HepG2 (cell line): ENCODE results near the gene SDK2.

Experiments used
- EZH2 ChIP-seq: conservative IDR thresholded peaks from 2 replicates; pipeline ENCODE4 v1.6.1; 2012; ENCODE audit warnings: mild to moderate bottlenecking, low read depth, low read length, moderate library complexity
- GABPA ChIP-seq, 2 experiments: IDR thresholded peaks; 2 replicates each; pipeline ENCODE4 v1.6.1; 2011 to 2016; ENCODE audit warnings: low read depth in 2 of 2, low read length in 1 of 2, missing biosample characterization in 1 of 2, missing genetic modification characterization in 1 of 2
- GZF1 ChIP-seq: sonication (generic); formaldehyde crosslinking; IDR thresholded peaks from 2 replicates; pipeline ENCODE4 v1.5.1; 2020; ENCODE audit warnings: mild to moderate bottlenecking, missing genetic modification reagents
- HDAC2 ChIP-seq: sonication (generic); formaldehyde crosslinking; IDR thresholded peaks from 2 replicates; pipeline ENCODE4 v1.4.0; 2020; ENCODE audit warnings: missing genetic modification reagents
- KMT2A ChIP-seq: sonication (generic); formaldehyde crosslinking; IDR thresholded peaks from 2 replicates; pipeline ENCODE4 v1.4.0; 2020; ENCODE audit warnings: missing genetic modification reagents
- NFIC ChIP-seq: IDR thresholded peaks from 2 replicates; pipeline ENCODE4 v1.6.1; 2012; ENCODE audit warnings: mild to moderate bottlenecking, low read length, inconsistent platforms
- POLR2A ChIP-seq, 2 experiments: IDR thresholded peaks; 2 replicates each; pipeline ENCODE4 v1.6.1; 2011; ENCODE audit warnings: low read depth in 2 of 2, low read length in 2 of 2, mild to moderate bottlenecking in 1 of 2, moderate library complexity in 1 of 2; ENCODE audit not compliant: insufficient read depth in 1 of 2
- SP1 ChIP-seq, 2 experiments: fragments of 450-650 bp in 1 of 2; sonication (generic) in 1 of 2; formaldehyde crosslinking in 1 of 2; IDR thresholded peaks; 2 replicates each; pipeline versions ENCODE4 v1.4.0 to v1.6.1; 2016 to 2020; ENCODE audit warnings: missing genetic modification reagents in 1 of 2
- ZBTB49 ChIP-seq: sonication (generic); formaldehyde crosslinking; IDR thresholded peaks from 2 replicates; pipeline ENCODE4 v1.4.0; 2020; ENCODE audit warnings: missing genetic modification reagents, borderline replicate concordance
- TF ChIP-seq, protein P1 (sequence below): sonication (generic); formaldehyde crosslinking; IDR thresholded peaks from 2 replicates; pipeline ENCODE4 v1.5.0; 2020; ENCODE audit warnings: mild to moderate bottlenecking, missing genetic modification reagents, moderate library complexity

- TF ChIP-seq SP1 (IDR thresholded peaks at IDR 0.05): no peak
- no peak for TF ChIP-seq SP1 (CRISPR knock-in tag; IDR thresholded peaks at IDR 0.05)
- no peak for TF ChIP-seq EZH2
- TF ChIP-seq KMT2A: no peak
- no peak for TF ChIP-seq GABPA (IDR thresholded peaks at IDR 0.05; ENCODE audit: low read depth, low read length)
- no peak for TF ChIP-seq GABPA (CRISPR knock-in tag; IDR thresholded peaks at IDR 0.05; ENCODE audit: low read depth)
- TF ChIP-seq NFIC: no peak
- TF ChIP-seq ZBTB49 (CRISPR knock-in tag): no peak
- TF ChIP-seq, protein P1, sequence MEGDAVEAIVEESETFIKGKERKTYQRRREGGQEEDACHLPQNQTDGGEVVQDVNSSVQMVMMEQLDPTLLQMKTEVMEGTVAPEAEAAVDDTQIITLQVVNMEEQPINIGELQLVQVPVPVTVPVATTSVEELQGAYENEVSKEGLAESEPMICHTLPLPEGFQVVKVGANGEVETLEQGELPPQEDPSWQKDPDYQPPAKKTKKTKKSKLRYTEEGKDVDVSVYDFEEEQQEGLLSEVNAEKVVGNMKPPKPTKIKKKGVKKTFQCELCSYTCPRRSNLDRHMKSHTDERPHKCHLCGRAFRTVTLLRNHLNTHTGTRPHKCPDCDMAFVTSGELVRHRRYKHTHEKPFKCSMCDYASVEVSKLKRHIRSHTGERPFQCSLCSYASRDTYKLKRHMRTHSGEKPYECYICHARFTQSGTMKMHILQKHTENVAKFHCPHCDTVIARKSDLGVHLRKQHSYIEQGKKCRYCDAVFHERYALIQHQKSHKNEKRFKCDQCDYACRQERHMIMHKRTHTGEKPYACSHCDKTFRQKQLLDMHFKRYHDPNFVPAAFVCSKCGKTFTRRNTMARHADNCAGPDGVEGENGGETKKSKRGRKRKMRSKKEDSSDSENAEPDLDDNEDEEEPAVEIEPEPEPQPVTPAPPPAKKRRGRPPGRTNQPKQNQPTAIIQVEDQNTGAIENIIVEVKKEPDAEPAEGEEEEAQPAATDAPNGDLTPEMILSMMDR (CRISPR knock-in tag): no peak
- TF ChIP-seq HDAC2 (CRISPR knock-in tag): no peak
- TF ChIP-seq POLR2A (IDR thresholded peaks at IDR 0.05; ENCODE audit: insufficient read depth in 1 of 2, low read depth in 2 of 2, low read length in 2 of 2): no peak
- no peak for TF ChIP-seq GZF1 (CRISPR knock-in tag)
These were observed 105.8 kb downstream of the SDK2 start for GRCh38 chr17:73538445-73538844.
